HuH-7 (cell line): ENCODE results near the gene LSM11.

Source experiments
- DNase-seq: peaks from one replicate; pipeline ENCODE4 v3.0.0; 2011; ENCODE audit warnings: low spot score

Gene LSM11

GRCh38 chr5:157734436-157734835, 9.1 kb upstream of the LSM11 start:
- no peak for DNase-seq

- DNase-seq = no peak
Observed at GRCh38 chr5:157735991-157736390, 7.5 kb upstream of the LSM11 start.

- DNase-seq = no peak
Observed at GRCh38 chr5:157739388-157740228, 3.9 kb upstream of the LSM11 start.

- peak; percentile 73 for DNase-seq
Observed at GRCh38 chr5:157740229-157740610, 3.3 kb upstream of the LSM11 start.

GRCh38 chr5:157741131-157741530, 2.4 kb upstream of the LSM11 start:
- DNase-seq = no peak

- peak; percentile 18 for DNase-seq
Observed at GRCh38 chr5:157744051-157745011, 819 bp downstream of the LSM11 start.

GRCh38 chr5:157745041-157745456, 1.5 kb downstream of the LSM11 start:
- no peak for DNase-seq

- DNase-seq = no peak
Observed at GRCh38 chr5:157747173-157747740, 3.7 kb downstream of the LSM11 start.

GRCh38 chr5:157747766-157748700, 4.5 kb downstream of the LSM11 start:
- no peak for DNase-seq

- DNase-seq = no peak
Observed at GRCh38 chr5:157748760-157749461, 5.4 kb downstream of the LSM11 start.

GRCh38 chr5:157749462-157749799, 5.9 kb downstream of the LSM11 start:
- DNase-seq = no peak

GRCh38 chr5:157750320-157750719, 6.8 kb downstream of the LSM11 start:
- DNase-seq = no peak

GRCh38 chr5:157756122-157756521, 12.6 kb downstream of the LSM11 start:
- DNase-seq = no peak

- DNase-seq = no peak
Observed at GRCh38 chr5:157758706-157759105, 15.2 kb downstream of the LSM11 start.

- peak; percentile 59 for DNase-seq
Observed at GRCh38 chr5:157761690-157762621, 18.4 kb downstream of the LSM11 start.

- DNase-seq = no peak
Observed at GRCh38 chr5:157764531-157764930, 21.0 kb downstream of the LSM11 start.

- DNase-seq = no peak
Observed at GRCh38 chr5:157766442-157766841, 22.9 kb downstream of the LSM11 start.

- no peak for DNase-seq
Observed at GRCh38 chr5:157766902-157767301, 23.4 kb downstream of the LSM11 start.

- no peak for DNase-seq
Observed at GRCh38 chr5:157767689-157768088, 24.2 kb downstream of the LSM11 start.

- DNase-seq = no peak
Observed at GRCh38 chr5:157770665-157771064, 27.2 kb downstream of the LSM11 start.
